Measurements from ENCODE around the gene RAB28. TPM values are rescaled to one million over a fixed set of nuclear protein-coding genes. Genes with fewer than 3 reads are reported as not detected.

Gene RAB28
- total RNA-seq, 1 experiment from 2014 or later: 12.1 TPM

DNA sequence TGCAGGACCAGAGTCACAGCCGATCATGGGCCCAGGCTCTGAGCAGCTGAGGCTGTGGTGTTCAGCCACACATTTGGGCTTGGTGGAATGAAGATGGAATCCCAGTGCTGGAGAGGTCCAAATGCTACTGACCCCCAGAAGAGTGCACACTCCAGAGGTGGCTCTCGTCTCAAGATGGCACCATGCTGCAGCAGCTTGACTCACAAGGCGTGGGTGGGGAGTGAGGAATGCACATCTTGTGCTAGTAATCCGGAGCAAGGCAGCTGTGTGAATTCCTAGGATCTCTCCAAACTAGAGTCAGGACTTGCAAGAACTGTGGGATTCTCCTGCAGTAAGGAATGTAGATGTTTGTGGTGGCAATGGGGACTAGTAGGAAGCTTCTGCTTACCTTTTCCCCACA is 28.7 kb downstream of the RAB28 start:
- Histone ChIP-seq H3K4me3 (replicated peaks in 1 of 2; ENCODE audit: low read depth in 1 of 2, low read length in 2 of 2) (no peak overlapping the region), H3K27me3 (ENCODE audit: insufficient read depth, low read length) (no peaks in the 10 kb centered on the region), H3K27ac (ENCODE audit: low read depth, low read length) (no peak overlapping the region), H3K9me3 (ENCODE audit: control insufficient read depth in 1 of 2, insufficient read depth in 1 of 2, low read depth in 1 of 2, low read length in 2 of 2) (no peaks in the 10 kb centered on the region), H3K4me1 (ENCODE audit: control insufficient read depth in 1 of 2, insufficient read depth in 2 of 2, low read length in 2 of 2) (no peaks in the 10 kb centered on the region), H3K79me2 (ENCODE audit: insufficient read depth, low read length) (no peaks in the 10 kb centered on the region), H3K4me2 (ENCODE audit: low read length) (no peak overlapping the region), H3K9me2 (ENCODE audit: insufficient read depth) (no peaks in the 10 kb centered on the region), H2AFZ (ENCODE audit: low read depth, low read length, poor library complexity, severe bottlenecking) (no peak overlapping the region), H3K36me3 (ENCODE audit: control insufficient read depth in 1 of 2, insufficient read depth in 2 of 2, low read length in 2 of 2) (no peaks in the 10 kb centered on the region), H3K9ac (ENCODE audit: low read length) (no peak overlapping the region), H4K20me1 (ENCODE audit: insufficient read depth) (no peaks in the 10 kb centered on the region)
- BruUV-seq (replicated peaks): no TSS peak
- DNase-seq (ENCODE audit: low read depth, low spot score) (no peak), ATAC-seq (no peak)
- CTCF ChIA-PET: no interaction called here
- RAD21 ChIA-PET (ENCODE audit: low non-redundant PET in 1 of 2, low total read pairs in 2 of 2, uncharacterized antibody in 2 of 2, unreplicated experiment in 2 of 2): no interaction called here
- TF ChIP-seq, protein P1, sequence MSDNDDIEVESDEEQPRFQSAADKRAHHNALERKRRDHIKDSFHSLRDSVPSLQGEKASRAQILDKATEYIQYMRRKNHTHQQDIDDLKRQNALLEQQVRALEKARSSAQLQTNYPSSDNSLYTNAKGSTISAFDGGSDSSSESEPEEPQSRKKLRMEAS (IDR thresholded peaks at IDR 0.05): no peak
- TF ChIP-seq, protein P2, sequence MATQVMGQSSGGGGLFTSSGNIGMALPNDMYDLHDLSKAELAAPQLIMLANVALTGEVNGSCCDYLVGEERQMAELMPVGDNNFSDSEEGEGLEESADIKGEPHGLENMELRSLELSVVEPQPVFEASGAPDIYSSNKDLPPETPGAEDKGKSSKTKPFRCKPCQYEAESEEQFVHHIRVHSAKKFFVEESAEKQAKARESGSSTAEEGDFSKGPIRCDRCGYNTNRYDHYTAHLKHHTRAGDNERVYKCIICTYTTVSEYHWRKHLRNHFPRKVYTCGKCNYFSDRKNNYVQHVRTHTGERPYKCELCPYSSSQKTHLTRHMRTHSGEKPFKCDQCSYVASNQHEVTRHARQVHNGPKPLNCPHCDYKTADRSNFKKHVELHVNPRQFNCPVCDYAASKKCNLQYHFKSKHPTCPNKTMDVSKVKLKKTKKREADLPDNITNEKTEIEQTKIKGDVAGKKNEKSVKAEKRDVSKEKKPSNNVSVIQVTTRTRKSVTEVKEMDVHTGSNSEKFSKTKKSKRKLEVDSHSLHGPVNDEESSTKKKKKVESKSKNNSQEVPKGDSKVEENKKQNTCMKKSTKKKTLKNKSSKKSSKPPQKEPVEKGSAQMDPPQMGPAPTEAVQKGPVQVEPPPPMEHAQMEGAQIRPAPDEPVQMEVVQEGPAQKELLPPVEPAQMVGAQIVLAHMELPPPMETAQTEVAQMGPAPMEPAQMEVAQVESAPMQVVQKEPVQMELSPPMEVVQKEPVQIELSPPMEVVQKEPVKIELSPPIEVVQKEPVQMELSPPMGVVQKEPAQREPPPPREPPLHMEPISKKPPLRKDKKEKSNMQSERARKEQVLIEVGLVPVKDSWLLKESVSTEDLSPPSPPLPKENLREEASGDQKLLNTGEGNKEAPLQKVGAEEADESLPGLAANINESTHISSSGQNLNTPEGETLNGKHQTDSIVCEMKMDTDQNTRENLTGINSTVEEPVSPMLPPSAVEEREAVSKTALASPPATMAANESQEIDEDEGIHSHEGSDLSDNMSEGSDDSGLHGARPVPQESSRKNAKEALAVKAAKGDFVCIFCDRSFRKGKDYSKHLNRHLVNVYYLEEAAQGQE (IDR thresholded peaks at IDR 0.05; ENCODE audit: low read depth): no peak
- TF ChIP-seq CBX3 (IDR thresholded peaks at IDR 0.05; ENCODE audit: low read depth): no peak
- no peak for TF ChIP-seq SP1 (IDR thresholded peaks at IDR 0.05; ENCODE audit: low read depth)
- TF ChIP-seq EZH2phosphoT487 (IDR thresholded peaks at IDR 0.05; ENCODE audit: borderline replicate concordance): no peak
- no peak for TF ChIP-seq SIN3A (IDR thresholded peaks at IDR 0.05; ENCODE audit: low read depth)
- no peak for TF ChIP-seq EZH2 (IDR thresholded peaks at IDR 0.05)
- no peak for TF ChIP-seq FOSL1 (IDR thresholded peaks at IDR 0.05; ENCODE audit: low read depth)
- TF ChIP-seq, protein P3, sequence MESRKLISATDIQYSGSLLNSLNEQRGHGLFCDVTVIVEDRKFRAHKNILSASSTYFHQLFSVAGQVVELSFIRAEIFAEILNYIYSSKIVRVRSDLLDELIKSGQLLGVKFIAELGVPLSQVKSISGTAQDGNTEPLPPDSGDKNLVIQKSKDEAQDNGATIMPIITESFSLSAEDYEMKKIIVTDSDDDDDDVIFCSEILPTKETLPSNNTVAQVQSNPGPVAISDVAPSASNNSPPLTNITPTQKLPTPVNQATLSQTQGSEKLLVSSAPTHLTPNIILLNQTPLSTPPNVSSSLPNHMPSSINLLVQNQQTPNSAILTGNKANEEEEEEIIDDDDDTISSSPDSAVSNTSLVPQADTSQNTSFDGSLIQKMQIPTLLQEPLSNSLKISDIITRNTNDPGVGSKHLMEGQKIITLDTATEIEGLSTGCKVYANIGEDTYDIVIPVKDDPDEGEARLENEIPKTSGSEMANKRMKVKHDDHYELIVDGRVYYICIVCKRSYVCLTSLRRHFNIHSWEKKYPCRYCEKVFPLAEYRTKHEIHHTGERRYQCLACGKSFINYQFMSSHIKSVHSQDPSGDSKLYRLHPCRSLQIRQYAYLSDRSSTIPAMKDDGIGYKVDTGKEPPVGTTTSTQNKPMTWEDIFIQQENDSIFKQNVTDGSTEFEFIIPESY (IDR thresholded peaks at IDR 0.05; ENCODE audit: extremely low read depth, insufficient replicate concordance, low read length): no peak
- TF ChIP-seq YY1 (IDR thresholded peaks at IDR 0.05; ENCODE audit: extremely low read depth, insufficient replicate concordance, low read depth, low read length): no peak
- TF ChIP-seq SRF (IDR thresholded peaks at IDR 0.05; ENCODE audit: low read depth): no peak
- no peak for TF ChIP-seq CEBPB (IDR thresholded peaks at IDR 0.05; ENCODE audit: low read depth)
- no peak for TF ChIP-seq ELF1 (IDR thresholded peaks at IDR 0.05; ENCODE audit: borderline replicate concordance, low read depth)
- no peak for TF ChIP-seq RAD21 (IDR thresholded peaks at IDR 0.05; ENCODE audit: low read depth)
- POLR2A ChIA-PET: no interaction called here
- intact Hi-C loops (cut with micrococcal nuclease): no loop called here

All from HCT116 (cell line).